ENCODE data around the gene RASAL3.

RASAL3 gene

GRCh38 chr19:15427350-15427700 is 37.0 kb downstream of the RASAL3 start:
- DNase-seq (ENCODE audit: low read depth in 2 of 2) = no peak
- H3K4me3 ChIP-seq (replicated peaks in 1 of 2; ENCODE audit: low read depth in 2 of 2, low read length in 2 of 2) = no peak overlapping the region
- TF ChIP-seq CTCF (IDR thresholded peaks at IDR 0.05; ENCODE audit: low read depth, low read length) = no peak

DNA sequence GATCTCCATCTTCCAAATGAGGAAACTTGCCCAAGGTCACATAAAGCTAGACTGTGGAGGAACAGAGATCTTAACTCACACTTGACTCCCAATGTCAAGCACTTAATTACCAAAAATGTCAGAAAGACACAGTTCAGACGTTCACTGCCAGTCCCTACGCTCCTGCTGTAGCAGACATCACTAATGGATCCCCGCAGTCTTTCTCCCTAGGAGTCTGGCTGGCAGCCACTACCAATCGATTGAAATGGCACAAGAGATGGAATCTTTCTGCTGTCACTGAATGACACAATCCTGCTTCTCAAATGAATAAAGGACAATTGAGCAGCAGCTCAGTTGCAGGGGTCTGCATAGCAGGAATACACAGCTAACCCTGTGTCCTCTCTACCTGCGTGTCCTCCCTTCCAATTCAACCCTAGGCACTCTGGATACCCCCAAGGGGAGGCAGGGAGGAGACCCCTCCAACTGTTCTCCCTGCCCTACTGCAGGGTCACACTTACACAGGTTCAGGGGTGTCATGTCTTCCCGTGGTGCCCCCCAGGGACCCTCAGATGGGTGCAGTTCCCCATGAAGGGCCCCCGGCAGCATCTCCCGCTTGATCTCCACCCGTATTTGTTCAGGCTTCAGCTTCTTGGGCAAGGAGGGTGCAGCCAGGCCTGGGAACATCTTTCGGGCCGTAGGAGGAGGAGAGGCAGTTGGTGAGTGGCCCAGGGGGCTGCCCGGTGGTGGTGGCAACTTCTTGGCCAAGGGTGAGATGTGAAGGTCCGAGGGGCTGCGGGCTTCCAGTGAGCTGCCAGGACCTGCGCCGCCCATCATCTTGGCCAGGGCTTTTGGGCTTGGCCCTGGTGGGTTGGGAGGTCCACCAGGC is 37.6 kb downstream of the RASAL3 start:
- TF ChIP-seq CTCF (IDR thresholded peaks at IDR 0.05; ENCODE audit: low read depth, low read length) = no peak
- no peak for DNase-seq (ENCODE audit: low read depth in 2 of 2)
- H3K4me3 ChIP-seq (replicated peaks in 1 of 2; ENCODE audit: low read depth in 2 of 2, low read length in 2 of 2) = no peak overlapping the region

- H3K4me3 ChIP-seq (replicated peaks in 1 of 2; ENCODE audit: low read depth in 2 of 2, low read length in 2 of 2) = no peak overlapping the region
- DNase-seq (ENCODE audit: low read depth in 2 of 2) = no peak
- TF ChIP-seq CTCF (IDR thresholded peaks at IDR 0.05; ENCODE audit: low read depth, low read length) = no peak
Measured at GRCh38 chr19:15425321-15425950, 38.9 kb downstream of the RASAL3 start.

GRCh38 chr19:15424692-15425272 is 39.6 kb downstream of the RASAL3 start:
- DNase-seq (ENCODE audit: low read depth in 2 of 2) = no peak
- no peak for TF ChIP-seq CTCF (IDR thresholded peaks at IDR 0.05; ENCODE audit: low read depth, low read length)

DNA sequence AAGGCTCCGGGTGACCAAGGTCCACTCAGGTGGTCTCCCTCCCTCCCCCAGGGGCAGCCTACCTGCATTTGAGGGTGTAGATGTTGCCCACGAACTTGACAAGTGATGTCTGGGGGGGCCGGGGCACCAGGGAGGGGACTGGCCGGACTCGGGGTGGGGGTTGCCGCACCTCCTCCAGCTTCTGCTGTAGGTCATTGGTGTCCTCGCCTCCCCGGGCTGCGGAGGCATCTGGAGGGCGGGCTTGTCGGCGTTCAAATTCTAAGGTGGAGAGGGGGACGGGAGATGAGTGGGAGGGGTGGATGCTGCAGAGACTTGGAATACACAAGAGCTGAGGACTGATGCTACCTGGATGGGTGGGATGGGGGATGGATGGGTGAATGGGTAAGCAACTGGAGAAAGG is 40.2 kb downstream of the RASAL3 start:
- no peak overlapping the region for H3K4me3 ChIP-seq (replicated peaks in 1 of 2; ENCODE audit: low read depth in 2 of 2, low read length in 2 of 2)
- TF ChIP-seq CTCF (IDR thresholded peaks at IDR 0.05; ENCODE audit: low read depth, low read length) = no peak
- DNase-seq (ENCODE audit: low read depth in 2 of 2) = no peak

More at GRCh38 chr19:15424692-15425272, 39.6 kb downstream of the RASAL3 start:
- H3K4me3 ChIP-seq (replicated peaks in 1 of 2; ENCODE audit: low read depth in 2 of 2, low read length in 2 of 2) = no peak overlapping the region

- H3K4me3 ChIP-seq (replicated peaks in 1 of 2; ENCODE audit: low read depth in 2 of 2, low read length in 2 of 2) = no peak overlapping the region
- TF ChIP-seq CTCF (IDR thresholded peaks at IDR 0.05; ENCODE audit: low read depth, low read length) = no peak
- no peak for DNase-seq (ENCODE audit: low read depth in 2 of 2)
Measured at GRCh38 chr19:15423130-15423529, 41.2 kb downstream of the RASAL3 start.

All from cardiac fibroblast (primary cell).